A549 treated with CpdA at 1 μM for 4 hours (cell line): ENCODE measurements around the gene TMEM238L. TPM values are rescaled to one million over a fixed set of nuclear protein-coding genes. Genes with fewer than 3 reads are reported as not detected.

ENCODE experiments used
- total RNA-seq: library from RNA; stranded (reverse); fragments of 200-300 nt; extraction: Qiagen RNA extraction; gene quantifications from 5 replicates; pipeline ENCODE4 v1.2.3, GENCODE V29; 2022; ENCODE audit warnings: low read depth

The TMEM238L gene
- total RNA-seq, result not detected in 5 replicates

GRCh38 chr17:10803830-10804475 lies at the start of gene TMEM238L:
TMEM238L (minus strand) TSS chr17:10804099; CDS start chr17:10803963, 136 bp downstream.

DNA sequence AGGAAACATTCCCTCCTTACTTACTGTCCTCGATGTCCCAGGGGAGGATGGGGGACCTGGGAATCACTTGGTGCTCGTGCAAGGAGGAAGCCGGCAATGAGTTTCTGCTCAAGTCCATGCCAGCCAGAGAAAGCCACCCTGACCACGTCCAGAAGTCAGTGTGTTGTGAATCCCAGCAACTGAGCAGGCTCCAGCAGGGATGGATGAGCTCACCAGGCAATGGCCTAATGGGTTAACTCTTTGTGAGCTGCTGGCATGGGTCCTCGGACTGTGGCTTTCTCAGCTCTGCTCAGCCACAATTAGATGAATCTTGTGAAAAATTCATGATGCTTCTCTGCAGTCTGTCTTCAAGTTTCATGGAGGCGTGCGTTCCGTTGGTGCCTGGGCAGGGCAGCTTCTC lies 34.0 kb upstream of the TMEM238L start, which contains the start of gene PIRT:
Gene PIRT (minus strand): TSS at position 167 of the 400 bp plus-strand sequence. CDS start 12,442 bp downstream, outside the sequence.

Other genes starting within 250 kb of the TMEM238L start
- 0.77 to 1.8 TPM (median 0.91 TPM) in 5 replicates for gene MYH3, start 146.8 kb downstream of the TMEM238L start, total RNA-seq
- gene SCO1, start 106.6 kb downstream of the TMEM238L start, total RNA-seq, result 51.4 to 64.5 TPM (median 59.7 TPM) in 5 replicates
- gene ADPRM, start 106.5 kb downstream of the TMEM238L start, total RNA-seq, result 5.7 to 8.7 TPM (median 8.2 TPM) in 5 replicates
- 2.2 to 3.6 TPM (median 2.7 TPM) in 5 replicates for gene TMEM220, start 74.1 kb downstream of the TMEM238L start, total RNA-seq
- gene PIRT, start 34.0 kb upstream of the TMEM238L start, total RNA-seq, result not detected in 5 replicates